Measurements from ENCODE around the gene UBE2Q2.
"Not testable (repeated sequence)": the region's sequence is repeated elsewhere in the genome, so short reads cannot be mapped to it uniquely, and the experiment has no call there.

Gene UBE2Q2

DNA sequence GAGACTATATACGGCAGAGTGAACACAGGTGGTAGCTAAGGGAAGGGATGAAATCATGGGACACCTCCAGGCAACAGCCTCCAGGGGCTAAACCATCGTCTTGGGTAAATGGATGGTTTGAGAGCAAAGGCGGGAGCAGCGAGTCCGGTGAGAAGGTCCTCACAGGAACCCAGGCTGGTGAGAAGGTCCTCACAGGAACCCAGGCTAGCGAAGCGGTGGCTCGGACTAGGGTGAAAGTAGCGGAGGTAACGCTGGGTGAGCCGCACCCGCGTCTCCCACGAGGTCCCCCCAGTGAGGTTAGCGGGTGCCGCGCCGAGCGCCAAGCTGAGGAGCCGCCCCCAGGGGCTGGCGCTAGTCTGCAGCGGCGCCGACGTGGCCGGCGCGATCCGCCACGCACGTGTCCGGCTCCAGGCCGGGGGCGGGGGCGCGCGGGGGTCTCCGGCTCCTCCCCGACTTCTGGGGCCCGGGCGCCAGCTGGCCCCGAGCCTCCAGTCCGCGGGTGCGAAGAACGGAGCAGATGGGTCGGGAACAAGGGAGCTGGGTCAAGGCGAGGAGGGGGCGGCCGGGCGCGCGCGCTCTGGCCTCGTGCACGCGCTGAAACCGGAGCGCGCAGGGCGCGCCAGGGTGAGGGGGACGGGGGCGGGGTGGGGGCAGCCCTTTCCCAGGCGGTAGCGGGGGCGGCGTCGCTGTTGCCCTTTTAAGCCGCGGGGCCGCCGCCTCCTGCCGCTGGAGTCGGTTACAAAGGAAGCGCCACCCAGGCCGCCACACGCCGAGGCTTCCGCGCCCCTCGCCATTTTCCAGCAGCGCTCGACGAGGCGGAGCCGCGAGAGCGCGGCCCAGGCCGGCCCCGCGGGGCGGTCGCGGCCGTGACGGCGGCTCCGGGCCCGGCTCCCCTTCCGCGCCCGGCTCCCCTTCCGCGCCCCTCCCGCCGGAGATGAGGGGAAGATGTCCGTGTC lies at the start of gene UBE2Q2:
Gene UBE2Q2 (plus strand): TSS at position 726 of the 956 bp plus-strand sequence. CDS start 220 bp downstream, at position 946.
- DNase-seq = peak; percentile 91

DNA sequence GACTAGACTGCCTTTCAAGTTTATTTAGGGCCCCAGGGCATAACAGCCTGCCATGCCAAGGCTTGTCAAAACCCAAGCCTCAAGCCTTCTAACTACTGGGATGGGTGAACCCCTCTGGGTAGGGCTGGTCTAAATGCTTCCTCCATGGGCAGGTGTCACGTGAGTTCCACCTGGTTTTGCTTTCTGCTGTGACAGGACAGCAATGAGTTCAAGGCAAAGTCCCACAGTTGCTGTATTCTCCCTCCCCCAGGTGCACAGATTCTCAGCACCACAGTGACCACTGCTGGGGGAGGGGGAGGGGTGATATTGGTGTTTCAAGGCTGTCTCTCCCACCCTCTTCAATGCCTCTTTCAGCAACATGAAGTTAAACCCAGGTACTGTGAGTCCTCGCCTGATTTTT lies 46.9 kb upstream of the UBE2Q2 start:
- DNase-seq = no peak

DNA sequence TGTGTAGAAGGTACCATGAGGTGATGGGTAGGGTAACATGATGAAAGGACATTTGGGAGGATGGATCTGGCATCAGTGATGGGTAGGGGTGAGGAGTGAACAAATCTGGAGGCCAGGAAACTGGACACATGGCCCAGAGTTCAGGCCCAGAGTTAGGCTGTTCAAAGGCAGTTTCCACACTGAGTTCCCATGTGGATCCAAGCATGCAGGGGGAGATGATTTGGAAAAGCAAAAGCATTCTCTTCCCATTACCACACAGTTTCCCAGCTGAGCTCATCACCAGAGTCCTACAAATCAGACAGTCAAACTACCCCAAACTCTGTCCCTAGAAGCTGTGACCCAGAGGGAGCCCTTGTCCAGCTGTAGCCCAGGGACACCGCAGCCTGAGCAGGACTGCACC lies 46.1 kb upstream of the UBE2Q2 start:
- DNase-seq = not testable (repeated sequence)

- peak; percentile 46 for DNase-seq
Measured at GRCh38 chr15:75799190-75799589, 44.1 kb upstream of the UBE2Q2 start.

DNA sequence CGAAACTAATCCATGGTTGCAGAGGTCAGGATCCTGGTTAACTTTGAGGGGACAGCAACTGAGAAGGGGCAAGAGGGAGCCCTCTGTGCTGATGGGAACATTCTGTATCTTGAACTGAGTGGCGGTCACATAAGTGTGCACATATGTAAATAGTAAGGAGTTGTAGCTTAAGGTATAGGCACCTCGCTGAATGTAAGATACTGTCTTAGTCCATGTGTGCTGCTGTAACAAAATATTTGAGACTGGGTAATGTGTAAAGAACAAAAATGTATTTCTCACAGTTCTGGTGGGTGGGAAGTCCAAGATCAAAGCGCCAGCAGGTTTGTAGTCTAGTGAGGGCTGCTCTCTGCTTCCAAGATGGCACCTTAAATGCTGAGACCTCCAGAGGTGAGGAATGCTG lies 42.8 kb upstream of the UBE2Q2 start:
- not testable (repeated sequence) for DNase-seq

DNA sequence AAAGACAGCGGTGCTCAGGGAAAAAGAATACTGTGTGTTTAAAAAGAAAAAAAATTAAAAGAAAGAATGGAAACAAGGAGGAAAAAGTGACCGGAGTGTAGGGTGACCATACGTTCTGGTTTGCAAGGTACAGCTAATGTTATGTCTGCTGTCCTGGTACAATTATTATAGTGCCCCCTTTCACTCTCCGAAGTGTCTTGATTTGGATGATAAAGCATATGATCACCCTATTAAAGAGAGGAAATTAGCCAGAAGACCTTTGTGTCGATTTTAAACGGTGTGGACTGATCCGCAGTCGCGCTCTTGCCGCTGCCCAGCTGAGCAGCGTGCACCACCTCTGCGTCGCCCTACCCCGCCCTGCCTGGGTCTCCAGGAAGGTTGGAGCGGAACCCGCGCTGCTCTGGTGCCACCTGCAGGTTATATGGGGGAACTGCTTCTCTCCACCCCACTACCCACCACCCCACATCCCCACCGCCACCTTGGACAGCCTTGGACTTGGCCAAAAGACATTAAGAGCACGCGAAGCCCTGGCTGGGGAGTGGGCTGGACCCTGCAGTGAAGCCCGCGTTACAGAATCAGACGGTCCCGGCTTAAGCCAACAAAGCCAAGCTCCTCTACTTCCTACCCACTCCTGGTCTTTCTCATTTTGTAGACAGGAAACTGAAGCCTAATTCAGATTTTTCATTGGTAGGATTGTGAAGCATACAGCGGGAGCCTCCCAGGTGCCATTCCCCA lies 41.2 kb upstream of the UBE2Q2 start:
- DNase-seq = peak; percentile 91

GRCh38 chr15:75807486-75807885 lies 35.8 kb upstream of the UBE2Q2 start:
- DNase-seq = not testable (repeated sequence)

DNA sequence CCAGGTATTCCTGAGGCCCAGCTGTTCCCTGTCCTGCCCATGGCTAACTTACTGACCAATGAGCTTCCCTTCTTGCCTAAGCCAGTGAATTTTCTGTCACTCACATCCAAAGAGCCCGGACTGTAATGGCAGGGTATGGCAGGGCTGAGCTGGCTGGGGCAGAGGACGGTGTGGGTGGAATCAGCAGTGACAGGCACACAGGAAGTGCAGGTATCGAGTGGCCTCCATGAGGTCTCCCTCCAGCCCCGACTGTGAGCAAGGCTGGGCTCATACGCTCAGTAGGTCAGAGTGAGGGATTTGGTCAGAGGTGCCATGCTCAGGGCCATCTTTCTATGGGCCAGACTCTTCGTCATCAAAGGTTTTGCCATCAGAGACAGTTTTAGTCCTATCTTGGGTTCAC lies 35.2 kb upstream of the UBE2Q2 start:
- DNase-seq = not testable (repeated sequence)

- no peak for DNase-seq
Measured at GRCh38 chr15:75808563-75808962, 34.7 kb upstream of the UBE2Q2 start.

DNA sequence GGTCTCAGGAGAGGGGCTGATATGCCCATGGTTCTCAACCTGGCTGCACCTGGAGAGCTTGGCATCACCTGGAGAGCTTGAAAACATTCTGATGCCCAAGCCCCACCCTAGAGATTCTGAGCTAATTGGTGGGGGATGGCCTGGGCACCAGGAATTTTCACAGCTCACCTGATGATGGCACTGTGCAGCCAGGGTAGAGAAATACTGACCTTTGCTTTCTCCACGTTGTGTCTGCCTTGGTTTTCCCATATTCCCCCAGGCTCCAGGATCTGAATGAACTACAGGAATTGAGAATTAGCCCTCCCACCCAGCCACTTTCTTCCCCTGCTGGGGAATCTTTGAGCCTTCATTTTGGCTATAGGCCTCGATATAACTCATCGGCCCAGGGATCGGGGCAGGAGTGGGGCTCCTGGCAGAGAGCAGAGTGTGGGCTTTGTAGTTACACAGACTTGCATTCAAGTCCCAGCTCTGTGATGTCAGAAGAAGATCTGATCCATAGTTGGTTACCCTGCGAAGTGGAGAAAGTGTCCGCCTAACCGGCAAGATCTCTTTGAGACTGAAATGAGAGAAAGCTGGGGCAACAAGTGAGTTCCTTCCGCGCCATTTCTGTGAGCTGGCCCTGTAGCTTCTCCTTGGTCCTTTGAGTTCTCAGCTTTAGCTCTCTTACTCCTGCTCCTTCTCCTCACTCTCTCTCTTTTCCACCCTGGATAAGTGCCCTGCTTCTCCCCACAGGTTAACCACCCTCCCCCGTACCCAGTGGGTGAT lies 33.1 kb upstream of the UBE2Q2 start:
- DNase-seq = peak; percentile 55

- DNase-seq = no peak
Measured at GRCh38 chr15:75810874-75811498, 32.3 kb upstream of the UBE2Q2 start.

DNA sequence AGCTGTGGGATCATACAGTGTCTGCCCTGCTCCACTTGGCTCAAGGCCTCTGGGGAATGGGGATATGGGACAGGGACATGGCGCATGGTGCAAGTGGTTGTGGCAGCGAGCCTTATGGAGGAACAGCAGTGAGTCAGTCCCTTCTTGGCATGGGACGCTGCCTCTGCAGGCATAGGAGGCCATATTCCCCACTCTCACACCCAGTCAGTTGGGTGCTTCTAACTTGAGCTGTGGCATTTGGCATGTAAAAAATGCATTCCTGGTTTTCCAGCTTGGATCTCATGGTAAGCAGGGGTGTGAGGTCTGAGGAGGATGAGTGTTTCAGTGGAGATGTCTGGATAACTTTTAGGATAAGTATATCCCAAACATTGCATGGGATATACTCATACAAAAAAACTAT lies 31.6 kb upstream of the UBE2Q2 start:
- DNase-seq = no peak

GRCh38 chr15:75814794-75815193 lies 28.5 kb upstream of the UBE2Q2 start:
- no peak for DNase-seq

GRCh38 chr15:75815811-75816719 lies 27.2 kb upstream of the UBE2Q2 start:
- no peak for DNase-seq

DNA sequence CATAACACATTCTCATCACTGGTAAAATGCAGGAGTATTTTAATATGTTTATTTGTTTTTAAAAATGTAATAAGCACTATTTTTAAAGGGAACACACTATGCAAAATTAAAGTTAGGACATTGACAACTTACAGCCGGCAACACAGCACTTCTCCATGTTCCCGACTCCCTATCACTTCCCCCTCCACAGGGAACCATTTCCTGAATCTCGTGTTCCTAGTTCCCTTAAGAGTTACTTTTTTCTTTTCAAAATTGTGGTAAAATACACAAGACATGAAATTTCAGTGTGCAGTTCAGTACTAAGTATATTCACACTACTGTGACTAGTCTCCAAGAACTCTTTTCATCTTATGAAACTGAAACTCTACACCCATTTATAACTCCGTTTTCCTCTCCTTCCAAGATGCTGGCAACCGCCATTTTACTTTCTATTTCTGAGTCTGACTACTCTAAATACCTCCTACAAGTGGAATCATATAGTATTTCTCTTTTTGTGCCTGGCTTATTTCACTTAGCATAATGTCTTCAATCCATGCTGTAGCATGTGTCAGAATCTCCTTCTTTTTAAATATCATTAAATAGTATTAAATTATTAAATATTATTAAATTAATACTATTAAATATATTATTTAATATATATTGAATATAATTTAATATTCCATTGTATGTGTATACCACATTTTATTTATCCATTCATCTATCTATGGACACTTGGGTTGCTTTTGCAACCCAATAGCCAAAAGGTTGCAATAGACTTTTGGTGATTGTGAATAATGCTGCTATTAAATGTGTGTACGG lies 25.9 kb upstream of the UBE2Q2 start:
- no peak for DNase-seq

DNA sequence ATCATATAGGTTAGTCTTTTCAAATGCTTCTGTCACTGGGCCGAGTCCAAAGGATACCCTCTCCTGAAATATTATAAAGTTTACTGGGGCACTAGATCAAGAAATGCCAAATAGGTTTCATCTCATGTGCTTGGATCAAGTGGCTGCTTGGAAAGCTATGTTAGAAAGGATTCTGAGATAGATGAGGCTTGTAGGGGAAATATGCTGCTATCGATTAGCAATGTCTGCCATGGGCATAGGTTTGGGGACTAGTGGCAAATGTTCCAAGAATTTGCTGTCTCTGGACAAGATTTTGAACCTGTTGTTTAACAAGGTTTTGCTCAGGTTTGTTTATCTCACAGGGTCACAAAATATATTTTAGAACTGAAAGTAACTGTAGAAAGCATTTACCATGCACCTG lies 23.0 kb upstream of the UBE2Q2 start:
- no peak for DNase-seq

DNA sequence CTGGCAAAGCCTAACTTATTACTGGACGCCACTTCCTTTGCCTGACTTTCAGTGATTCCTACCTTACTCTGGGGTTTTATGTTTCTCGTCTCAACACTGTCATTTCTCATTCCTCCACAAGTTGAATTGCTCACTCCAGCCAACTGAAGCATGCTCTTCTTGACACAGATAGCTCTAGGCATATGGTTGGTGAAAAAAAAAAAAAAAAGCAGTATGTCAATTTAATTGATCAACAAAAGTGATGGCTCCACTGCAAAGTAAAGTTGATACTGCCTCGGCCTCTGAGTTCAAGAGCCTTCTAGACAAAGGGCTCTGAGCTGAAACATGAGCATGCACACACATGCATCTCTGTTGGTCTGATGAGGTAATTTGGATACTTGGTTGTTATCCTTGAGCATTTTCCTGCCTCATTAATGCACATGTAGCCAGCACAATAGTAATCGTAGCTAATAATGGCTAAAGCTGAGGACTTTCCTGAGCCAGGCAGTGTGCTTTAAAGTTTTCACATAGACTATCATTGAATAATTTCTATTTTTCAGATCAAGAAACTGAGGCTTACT lies 21.4 kb upstream of the UBE2Q2 start:
- no peak for DNase-seq

GRCh38 chr15:75822685-75823278 lies 20.5 kb upstream of the UBE2Q2 start:
- DNase-seq = no peak

DNA sequence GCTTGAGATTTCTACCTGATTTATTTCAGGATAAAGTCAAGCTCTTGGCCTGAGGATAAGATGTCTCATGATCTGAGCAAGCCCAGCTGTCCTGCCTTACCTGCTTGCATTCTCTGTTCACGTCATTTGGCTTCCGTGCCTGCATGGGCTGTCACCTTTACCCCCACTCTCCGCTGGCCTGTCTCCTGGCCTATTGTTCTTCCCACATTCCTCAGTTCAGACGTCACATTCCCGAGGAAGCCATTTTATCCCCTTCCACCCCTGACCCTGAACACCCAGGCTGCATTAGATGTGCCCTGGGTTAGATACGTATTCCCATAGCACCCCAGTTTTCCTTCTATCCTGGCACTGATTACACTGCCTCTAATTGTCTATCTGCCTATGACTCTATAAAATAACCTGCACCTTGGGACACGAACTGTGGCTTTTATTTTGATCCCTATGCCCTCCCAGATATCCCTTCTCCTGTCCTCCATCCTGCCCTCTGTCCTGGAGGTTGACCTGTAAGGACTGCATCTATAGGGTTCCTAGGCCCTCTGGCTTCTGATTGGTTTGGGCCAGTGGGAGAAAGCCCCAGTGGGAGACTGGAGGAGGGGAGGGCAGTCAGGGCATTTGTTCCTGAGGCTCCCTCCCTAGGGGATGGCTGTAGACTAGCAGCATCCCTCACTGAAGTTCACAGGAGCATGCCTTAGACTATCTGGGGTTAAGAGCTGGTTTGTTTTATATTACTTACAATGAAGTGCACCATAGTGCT lies 19.2 kb upstream of the UBE2Q2 start:
- DNase-seq = no peak

Data from hematopoietic multipotent progenitor cell treated with erythropoietin and hydrocortisone succinate and interleukin-3 and kit ligand, for 4 days (in vitro differentiated cells).